Measurements from ENCODE around the gene FARP2.
A peak's percentile ranks its signal among the peaks of the same experiment; 100 is the strongest.
"Not testable (repeated sequence)": the region's sequence is repeated elsewhere in the genome, so short reads cannot be mapped to it uniquely, and the experiment has no call there.

Gene FARP2

DNA sequence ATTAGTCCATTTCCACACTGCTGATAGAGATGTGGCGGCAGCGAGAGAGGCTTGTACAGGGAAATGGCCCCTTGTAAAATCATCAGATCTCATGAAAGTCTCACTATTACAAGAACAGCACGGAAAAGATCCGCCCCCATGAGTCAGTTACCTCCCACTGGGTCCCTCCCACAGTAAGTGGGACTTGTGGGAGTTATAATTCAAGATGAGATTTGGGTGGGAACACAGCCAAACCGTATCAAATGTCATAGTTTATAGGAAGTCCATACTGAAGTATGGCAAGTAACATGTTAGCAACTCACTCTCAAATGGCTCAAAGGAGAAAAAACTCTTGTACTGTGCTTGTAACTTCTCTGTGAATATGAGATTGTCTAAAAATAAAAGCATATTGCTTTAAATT, 56.1 kb downstream of the FARP2 start:
- no peak for DNase-seq

DNA sequence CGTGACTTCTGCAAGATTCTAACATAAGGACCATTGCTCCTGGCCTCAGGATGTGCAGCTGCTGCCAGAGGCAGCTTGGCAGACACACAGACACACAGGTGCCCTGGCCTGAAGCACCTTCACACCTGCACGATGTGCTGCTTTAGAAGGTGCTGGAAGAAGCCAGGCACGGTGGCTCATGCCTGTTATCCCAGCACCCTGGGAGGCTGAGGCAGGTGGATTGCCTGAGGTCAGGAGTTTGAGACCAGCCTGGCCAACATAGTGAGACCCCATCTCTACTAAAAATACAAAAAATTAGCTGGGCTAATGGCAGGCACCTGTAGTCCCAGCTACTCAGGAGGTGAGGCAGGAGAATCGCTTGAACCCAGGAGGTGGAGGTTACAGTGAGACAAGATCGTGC, 57.4 kb downstream of the FARP2 start:
- DNase-seq = not testable (repeated sequence)

DNA sequence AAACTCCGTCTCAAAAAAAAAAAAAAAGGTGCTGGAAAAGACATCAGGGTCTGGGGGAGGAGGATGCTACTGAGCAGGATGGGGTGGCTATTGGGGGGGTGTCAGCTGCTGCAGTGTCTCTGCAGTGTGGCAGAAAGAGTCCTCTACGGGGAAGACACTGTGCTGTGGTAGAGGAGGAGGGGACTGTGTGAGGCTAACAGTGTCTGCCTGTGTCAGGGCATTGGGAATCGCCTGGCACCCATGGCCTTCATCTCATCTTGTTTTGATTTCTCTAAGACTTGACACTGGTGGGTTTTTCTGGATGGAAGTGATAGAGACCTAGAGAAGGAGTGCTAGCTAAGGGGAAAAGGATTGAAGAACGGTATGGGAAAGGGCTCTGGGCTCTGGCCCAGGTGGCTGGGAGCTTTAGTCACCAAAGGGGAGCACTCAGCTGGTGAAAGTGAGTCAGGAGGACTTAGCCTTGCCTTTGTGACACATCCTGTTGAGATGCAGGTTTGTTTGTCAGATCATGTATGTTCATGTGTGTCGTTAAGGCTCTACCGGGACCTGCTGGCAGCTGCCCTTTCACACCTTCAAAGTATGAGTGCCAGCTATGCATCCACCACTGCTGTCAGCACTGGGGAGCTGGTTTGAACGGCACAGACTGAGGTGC, 58.0 kb downstream of the FARP2 start:
- DNase-seq = no peak

DNA sequence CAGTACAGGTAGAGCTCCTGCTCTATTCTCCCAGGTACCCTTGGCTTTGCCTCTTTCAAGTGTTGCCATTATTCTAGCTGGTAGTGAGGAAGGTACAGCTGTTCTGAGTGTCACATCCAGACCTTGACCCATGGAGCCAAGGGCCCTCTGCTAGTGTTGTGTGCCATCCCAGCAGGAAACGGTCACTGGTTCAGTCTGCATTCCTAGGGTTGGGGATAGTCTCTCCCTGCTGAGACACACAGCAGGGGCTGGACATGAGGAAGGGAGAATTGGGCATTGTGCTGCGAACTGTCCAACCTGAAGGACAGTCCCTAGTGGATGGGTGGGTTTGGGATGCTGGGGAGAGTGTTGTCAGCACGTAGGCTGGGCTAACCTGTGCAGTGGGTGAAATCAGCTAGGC, 59.1 kb downstream of the FARP2 start:
- DNase-seq = no peak

DNA sequence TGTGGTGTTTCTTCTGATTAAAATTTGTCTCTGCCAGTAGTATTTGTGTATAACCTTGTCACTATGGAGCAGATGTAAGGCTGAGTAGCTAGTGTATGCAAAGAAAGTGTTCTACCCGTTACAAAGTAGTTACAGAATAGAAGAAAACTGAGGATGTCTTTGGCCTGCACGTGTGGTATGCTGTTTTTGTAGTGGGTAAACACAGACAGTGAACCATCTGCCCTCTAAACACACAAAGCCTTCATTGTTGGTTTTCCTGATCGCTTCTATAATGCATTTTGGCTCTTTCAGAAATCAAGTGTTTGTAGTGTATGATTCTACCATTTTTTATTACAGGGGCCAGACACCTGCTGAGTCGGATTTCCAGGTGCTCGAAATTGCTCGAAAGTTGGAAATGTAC, 61.5 kb downstream of the FARP2 start:
- DNase-seq = peak; percentile 5

DNA sequence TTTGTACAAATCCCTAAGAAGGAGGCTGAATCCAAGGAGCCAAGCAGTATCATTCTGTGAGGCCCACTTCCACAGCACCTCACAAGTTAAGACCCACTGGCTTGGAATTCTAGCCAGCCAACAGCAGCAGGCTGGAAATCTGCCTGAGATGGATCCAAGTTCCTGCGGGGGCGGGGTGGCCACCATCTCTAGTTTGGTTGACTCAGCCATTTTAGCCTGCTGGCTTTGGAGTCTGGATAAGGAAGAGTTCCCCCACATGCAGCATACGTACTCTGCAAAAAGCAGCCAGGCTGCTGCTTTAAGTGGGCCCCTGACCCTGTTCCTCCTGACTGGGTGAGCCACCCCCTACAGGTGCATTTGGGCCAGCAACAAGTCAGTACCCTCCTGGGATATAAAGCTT, 65.2 kb downstream of the FARP2 start:
- DNase-seq = no peak

DNA sequence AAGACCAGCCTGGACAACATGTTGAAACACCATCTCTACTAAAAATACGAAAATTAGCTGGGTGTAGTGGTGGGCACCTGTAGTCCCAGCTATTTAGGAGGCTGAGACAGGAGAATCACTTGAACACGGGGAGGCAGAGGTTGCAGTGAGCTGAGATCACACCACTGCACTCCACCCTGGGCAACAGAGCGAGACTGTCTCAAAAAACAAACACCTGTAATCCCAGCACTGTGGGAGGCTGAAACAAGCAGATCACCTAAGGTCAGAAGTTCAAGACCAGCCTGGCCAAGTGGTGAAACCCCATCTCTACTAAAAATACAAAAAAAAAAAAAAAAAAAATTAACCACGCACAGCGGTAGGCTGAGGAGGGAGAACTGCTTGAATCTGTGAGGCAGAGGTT, 65.9 kb downstream of the FARP2 start:
- DNase-seq = not testable (repeated sequence)

DNA sequence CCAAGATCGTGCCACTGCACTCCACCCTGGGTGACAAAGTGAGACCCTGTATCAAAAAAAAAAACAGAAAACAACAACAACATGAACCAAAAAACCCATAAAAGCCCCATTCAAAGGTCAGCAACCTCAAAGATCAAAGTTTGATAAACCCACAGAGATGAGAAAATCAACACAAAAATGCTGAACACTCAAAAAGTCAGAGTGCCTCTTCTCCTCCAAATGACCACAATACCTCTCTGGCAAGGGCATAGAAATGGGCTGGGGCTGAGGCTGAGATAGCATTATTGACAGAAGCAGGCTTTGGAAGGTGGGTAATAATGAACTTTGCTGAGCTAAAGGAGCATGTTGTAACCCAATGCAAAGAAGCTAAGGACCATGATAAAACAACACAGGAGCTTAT, 66.3 kb downstream of the FARP2 start:
- no peak for DNase-seq

DNA sequence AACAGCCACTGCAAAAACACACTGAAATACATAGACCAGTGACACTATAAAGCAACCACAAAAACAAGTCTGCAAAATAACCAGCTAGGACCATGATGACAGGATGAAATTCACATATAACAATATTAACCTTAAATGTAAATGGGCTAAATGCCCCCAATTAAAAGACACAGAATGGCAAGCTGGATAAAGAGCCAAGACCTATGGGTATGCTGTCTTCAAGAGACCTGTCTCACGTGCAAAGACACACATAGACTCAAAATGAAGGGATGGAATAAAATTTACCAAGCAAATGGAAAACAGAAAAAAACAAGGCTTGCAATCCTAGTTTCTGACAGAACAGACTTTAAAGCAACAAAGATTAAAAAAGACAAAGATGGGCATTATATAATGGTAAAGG, 67.4 kb downstream of the FARP2 start:
- not testable (repeated sequence) for DNase-seq

DNA sequence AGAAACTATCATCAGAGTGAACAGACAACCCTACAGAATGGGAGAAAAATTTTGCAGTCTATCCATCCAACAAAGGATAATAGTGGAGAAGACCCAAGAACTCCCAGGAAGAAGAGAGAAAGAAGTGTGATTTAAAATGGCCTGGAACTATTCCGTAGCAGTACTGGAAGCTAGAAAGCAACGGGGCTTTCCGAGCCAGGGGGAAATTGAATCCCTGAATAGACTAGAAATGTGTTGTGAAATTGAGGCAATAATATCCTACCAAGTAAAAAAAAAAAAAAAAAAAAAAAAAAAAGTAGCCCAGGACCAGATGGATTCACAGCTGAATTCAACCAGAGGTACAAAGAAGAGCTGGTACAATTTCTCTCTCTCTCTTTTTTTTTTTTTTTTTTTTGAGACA, 69.3 kb downstream of the FARP2 start:
- peak; percentile 5 for DNase-seq

DNA sequence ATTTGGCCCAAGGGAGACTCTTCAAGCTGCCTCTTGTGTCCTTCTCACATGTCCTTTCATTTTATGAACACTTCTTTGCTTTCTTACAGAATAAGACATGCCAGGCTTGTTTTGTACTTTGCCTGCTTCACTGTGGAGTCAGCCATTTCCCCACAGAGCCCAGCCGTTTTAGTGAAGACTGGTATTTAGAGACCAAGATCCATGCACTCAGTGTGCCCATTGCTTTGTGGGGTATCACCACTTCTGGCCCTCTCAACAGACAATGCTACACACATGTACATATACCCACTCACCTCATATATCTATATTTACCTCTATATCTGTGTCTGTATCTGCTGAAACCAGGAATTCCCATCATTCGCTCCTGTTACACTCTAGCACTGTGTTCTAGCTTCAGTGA, 74.1 kb downstream of the FARP2 start:
- no peak for DNase-seq

DNA sequence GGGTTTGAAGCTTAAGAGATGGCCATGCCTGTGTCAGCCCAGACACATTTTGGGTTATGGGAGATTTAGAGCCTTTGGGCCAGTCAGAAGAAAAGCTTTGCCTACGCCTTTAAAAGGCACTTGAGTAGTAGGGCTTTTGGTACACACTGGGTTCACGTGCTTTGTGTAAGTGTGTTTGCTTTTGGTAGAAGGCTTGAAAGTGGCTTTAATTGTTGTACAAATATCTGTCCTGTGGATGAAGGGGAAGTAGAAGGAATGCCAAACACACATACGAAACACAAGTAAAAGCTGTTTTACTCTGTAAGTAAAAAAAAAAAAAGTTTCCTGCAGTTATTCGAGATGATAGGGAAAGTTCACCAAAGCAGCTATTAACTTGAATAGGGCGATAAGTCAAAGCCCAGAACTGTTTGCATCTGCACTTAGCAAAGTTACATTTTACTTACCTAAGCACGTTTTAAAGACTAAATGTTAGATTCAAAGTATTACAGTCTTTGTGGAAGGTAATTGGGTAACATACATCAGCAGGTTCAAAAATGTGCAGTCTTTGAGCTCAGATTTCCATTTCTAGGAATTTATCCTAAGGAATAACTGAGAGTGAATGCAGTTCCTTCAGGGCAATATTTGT, 76.9 kb downstream of the FARP2 start:
- DNase-seq = no peak

DNA sequence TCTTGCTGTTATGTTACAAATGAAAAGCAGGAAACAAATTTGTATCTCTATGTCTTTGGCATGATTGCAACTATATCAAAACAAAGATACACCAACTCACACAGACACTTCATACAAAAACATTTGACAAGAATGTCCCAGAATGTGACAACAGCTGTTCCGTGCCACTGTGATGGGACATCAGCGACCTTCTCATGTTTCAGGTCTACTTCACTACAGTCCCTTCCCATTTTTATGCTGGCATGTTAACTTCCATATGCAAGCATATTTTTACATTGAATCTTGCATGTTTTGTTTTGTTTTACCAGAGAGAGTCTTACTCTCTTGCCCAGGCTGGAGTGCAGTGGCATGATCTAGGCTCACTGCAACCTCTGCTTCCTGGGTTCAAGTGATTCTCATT, 81.1 kb downstream of the FARP2 start:
- DNase-seq = no peak

DNA sequence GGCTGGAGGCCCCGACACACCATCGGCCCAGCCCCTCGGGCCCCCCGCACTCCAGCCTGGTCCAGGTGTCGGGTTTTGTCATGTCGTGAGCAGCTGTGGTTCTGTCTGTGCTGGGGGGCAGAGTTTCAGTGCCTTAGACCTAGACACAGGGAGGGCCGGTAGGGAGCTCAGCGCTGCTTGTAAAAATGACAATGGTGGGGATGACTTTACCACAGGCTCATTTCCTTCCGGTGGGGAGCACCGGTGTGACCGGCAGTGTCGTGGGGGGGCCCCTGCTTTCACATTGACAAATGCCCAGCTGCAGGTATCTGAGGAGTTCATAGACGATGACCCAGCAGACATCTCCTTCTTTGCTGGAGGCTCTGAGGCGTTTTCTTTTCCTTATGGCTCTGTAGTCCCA, 85.4 kb downstream of the FARP2 start:
- no peak for DNase-seq

DNA sequence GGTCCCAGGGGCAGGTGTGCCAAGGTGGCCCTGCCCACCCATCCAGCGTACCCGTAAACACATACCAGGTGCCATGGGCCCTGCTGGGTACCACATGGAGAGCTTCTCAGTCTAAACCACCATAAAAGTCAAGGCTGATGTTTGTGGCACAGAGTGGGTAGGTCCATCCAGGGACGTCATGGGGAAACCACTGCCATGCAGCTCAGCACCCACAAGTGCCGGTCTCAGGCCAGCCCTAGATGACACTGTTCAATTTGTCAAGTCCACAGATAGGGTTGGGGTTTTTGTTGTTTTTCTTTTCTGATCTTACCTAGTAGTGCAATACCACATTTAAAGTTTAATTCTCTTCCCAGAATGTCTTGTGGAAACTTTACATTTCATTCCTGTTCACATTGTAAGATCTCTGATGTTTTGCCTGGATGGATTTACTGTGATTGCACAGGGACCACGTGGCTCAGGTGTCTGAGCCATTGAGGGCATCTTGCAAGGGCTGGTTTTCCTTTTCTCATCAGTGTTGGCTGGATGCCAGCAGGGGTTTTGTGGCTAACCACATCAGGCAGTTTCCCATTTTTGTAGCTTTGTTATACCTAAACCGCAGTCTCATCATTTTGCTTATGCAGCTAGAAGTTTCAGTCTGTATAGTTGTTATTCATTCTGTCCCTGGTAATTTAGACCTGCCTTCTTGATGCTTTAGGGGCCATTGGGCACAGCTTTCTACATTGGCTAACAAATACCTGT, 87.6 kb downstream of the FARP2 start:
- no peak for DNase-seq

DNA sequence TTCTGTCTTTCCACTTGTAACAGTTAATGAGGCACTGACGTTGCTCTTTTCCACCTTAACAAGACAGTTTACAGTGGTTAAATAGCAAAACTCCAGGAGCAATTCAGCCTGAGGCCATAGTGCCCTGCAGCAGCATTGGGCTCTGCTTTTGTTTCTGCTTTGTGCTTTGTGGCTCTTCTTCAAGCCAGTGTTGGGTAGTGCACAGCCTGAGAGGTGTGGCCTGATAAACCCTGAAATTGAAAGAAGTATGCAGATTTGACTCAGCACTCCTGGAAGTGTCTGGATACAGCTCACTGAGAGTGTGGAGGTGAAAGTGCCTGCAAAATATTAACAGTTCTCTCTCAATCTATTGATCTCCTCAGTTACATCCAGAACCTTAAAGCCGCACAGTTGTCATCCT, 89.3 kb downstream of the FARP2 start:
- DNase-seq = no peak

DNA sequence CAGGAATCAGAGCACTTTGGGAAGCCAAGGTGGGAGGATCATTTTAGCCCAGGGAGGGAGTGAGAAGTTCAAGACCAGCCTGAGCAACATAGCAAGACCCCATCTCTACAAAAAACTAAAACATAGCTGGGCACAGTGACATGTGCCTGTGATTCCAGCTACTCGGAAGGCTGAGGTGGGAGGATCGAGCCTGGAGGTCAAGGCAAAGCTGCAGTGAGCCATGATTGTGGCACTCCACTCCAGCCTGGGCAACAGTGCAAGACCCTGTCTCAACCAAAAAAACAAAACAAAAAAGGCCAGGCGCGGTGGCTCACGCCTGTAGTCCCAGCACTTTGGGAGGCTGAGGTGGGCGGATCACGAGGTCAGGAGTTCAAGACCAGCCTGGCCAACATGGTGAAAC, 94.0 kb downstream of the FARP2 start:
- DNase-seq = not testable (repeated sequence)

DNA sequence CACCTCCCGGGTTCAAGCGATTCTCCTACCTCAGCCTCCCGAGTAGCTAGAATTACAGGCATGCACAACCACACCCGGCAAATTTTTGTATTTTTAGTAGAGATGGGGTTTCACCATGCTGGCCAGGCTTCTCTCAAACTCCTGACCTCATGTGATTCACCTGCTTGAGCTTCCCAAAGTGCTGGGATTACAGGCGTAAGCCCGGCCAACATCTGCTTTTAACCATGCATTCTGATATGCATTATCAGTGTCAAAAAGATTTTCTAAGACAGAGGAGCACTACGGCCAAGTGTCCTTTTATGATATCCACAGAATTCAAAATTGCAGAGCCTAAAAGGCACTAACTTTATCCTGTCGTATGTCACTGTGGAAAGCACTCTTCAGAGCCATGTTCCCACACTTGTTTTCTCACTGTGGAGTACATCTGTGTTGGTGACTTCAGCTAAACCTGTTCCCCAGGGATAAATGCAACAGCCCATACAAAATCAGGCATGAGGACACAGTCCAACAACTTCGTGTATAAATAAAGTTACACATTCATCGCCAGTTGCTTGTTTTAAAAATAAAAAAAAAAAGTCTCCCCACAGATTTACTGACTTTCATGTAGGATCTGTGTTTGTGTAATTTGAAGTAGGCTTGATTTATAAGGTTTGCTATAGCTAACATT, 95.9 kb downstream of the FARP2 start:
- no peak for DNase-seq

DNA sequence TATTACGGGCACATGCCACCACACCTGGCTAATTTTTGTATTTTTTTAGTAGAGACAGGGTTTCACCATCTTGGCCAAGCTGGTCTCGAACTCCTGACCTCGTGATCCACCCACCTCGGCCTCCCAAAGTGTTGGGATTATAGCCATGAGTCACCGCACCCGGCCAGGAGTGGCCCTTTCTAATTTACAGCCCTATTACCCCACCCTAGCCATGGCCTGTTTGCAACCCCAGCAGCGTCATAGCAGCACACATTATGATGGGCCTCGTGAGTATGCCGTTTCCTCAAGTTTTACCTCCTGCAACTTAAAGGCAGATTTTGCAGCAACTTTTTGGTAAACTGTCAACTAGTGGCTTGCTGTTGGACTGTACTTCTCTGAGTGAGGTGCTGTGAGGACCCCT, 97.8 kb downstream of the FARP2 start:
- not testable (repeated sequence) for DNase-seq

DNA sequence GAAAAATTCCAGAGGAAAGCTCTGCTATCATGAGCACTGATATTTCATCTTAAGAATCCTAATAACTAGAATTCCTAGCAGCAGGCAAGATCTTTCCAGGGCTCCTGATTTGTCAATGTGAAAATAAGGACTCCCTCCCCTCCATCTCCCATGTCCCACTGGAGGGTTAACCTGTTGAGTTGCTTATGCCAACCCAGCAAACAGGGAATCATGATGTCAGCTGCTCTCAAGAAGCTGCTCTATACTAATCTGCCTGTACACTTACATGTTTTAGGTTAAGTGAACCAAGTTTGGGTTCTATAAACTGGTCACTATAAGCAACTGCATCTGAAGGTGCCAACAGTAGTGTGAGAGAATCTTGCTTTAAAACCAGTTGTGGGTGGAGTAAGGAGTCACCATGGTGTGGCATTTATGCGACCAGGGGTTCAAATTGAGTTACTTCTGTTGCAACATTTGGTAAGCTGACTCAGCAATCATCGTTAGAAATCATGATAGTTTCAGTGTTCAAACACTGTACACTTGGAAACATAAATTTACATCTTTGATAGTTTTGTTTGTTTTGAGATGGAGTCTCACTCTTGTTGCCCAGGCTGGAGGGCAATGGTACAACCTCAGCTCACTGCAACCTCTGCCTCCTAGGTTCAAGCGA, 98.9 kb downstream of the FARP2 start:
- no peak for DNase-seq

DNA sequence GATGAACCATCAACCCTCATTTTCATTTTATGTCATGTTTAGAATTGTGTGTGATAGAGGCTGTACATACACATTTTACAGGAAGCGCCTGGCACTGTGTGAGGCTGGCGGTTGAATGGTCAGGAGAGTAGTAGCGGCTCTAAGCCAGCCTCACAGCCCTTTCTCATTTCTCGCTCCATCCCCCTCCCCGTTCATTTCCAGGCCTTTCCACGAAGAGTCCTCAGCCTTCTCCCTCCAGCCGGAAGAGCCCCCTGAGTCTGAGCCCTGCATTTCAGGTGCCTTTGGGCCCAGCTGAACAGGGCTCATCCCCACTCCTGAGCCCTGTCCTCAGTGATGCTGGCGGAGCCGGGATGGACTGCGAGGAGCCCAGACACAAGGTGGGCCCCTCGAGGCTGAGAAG, 100.5 kb downstream of the FARP2 start:
- no peak for DNase-seq

DNA sequence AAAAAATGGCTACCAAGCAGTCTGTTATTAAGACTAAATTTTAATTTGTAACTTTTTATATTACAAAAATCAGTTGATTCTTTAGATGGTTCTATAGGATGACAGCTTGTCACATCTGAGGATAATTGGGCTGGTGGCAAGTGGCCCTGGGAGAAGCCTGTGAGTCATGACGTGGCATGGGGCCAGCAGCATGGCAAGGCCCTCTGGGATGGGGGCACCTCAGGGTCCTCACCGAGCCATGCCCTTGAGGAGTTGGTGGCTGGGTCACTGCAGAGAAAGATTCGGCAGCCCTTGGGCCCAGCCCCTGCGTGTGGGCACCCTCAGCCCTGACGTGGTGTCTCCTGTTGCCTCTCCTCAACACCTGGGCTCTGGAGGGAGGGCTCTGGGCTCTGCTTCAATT, 102.6 kb downstream of the FARP2 start:
- DNase-seq = no peak

DNA sequence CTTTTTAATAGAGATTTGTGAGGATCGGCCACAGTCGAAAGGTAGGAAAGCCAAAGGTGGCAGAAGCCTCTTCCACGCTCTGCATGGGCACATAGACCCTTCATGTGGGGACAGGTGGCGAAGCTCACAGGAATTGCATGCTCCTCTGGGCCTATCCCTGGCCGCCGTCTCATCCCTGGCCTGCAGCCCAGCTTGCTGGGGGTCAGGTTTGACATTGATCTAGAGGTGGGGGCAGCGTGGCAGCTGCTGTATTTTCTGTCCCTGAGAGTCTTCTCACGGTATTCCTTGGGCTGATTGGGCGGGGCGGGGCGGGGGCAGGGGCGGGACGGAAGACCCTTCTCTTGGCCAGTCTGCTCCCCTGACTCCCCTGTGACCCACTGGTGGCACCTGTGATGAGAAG, 103.4 kb downstream of the FARP2 start:
- DNase-seq = no peak
